Measurements from ENCODE around the gene SAMD1.

The SAMD1 gene

DNA sequence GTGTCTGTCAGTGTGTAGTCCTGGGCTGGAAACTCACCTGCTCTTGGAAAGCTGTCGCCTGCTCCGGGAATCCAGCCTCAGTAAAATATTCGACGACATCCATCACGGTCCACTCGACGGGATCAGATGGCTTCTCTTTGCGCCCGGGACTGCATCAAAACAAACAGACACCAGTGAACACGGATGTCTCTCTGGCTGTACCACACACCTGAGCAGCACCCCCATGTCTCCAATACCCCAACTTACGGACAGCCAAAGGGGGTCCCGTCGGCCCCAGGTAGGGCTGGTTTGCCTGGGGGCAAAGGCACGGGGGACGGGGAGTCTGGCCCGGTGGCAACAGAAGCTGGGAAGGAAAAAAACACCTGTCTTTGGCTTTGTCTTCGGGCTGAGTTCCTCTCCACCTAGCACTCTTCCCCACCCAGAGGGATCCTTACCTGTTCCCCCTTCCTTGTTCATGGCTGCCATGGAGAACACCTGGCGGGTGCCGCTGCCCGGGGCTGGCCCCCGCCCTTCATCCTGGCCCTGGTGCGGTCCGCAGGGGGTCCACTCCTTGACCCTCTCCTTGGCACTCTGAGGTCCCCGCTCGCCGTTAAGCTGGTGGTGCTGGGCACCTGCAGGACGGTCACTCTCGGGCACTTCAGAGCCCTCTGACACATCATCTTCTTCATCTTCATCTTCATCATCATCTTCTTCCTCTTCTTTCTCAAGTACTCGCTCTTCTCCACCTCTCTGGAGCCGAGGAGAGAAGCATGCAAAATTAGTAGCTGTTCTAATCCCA, 1.7 kb downstream of the SAMD1 start:
- no peak for DNase-seq

DNA sequence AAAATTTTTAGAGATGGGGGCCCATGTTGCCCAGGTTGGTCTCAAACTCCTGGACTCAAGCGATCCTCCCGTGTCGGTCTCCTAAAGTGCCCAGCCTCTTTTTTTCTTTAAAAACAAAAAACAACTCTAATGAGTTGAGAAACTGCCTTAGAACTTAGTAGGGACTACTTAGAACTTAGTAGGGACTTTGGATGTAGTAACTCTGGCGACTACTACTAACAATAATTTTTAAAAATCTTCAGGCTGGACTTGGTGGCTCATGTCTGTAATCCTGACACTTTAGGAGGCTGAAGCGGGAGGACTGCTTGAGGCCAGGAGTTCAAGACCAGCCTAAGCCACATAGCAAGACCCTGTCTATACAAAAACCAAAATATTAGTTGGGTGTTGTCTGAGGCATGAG, 4.5 kb downstream of the SAMD1 start:
- no peak for DNase-seq

DNA sequence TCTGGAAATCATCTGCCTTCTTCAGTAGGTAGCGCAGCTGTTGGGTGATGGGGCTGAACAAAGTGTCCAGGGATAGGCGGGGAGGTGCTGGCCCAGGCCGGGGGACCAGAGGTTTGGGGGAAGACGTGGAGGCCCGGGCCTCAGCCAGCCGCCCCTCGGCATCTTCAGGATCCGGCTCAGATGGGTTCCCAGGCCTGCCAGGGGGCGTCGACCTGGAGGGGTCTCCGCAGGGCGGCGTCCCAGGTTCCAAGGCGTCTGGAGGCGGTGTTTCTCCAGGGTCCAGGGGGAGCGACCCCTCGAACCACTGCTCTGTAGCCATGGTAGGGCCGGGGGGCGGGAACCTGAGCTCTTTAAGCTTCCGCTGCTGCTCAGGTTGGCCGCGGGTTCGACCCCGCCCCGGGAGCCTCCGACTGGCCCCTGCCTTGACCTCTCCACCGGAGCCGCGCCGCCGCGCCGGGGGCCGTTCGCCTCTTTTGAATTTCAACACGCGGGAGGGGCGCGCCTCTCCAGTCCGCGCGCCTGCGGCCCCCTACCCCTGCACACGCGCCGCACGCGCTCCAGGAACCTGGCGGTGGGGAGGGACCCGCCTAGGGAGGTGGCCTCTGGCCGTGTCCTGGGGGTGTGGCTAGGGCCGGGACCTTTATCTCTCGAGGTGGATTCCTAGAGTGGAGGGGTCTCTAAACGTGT, 5.1 kb downstream of the SAMD1 start, which contains the start of gene C19orf67:
TSS of gene C19orf67 (minus strand) at position 475 of the 687 bp plus-strand sequence. CDS start at position 319, 156 bp downstream.
- no peak for DNase-seq

DNA sequence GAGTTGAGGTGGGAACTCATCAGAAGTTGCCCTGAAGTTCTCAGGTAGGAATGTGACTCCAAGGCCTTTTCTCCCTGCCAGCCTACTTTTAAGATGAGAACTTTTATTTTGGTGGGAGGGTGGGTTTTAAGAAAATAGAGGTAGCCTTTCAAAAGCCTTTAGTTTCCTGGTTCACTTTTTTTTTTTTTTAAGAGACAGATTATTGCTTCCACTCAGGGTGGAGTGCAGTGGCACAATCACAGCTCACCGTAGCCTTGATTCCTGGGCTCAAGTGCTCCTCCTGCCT, 7.9 kb downstream of the SAMD1 start:
- no peak for DNase-seq

DNA sequence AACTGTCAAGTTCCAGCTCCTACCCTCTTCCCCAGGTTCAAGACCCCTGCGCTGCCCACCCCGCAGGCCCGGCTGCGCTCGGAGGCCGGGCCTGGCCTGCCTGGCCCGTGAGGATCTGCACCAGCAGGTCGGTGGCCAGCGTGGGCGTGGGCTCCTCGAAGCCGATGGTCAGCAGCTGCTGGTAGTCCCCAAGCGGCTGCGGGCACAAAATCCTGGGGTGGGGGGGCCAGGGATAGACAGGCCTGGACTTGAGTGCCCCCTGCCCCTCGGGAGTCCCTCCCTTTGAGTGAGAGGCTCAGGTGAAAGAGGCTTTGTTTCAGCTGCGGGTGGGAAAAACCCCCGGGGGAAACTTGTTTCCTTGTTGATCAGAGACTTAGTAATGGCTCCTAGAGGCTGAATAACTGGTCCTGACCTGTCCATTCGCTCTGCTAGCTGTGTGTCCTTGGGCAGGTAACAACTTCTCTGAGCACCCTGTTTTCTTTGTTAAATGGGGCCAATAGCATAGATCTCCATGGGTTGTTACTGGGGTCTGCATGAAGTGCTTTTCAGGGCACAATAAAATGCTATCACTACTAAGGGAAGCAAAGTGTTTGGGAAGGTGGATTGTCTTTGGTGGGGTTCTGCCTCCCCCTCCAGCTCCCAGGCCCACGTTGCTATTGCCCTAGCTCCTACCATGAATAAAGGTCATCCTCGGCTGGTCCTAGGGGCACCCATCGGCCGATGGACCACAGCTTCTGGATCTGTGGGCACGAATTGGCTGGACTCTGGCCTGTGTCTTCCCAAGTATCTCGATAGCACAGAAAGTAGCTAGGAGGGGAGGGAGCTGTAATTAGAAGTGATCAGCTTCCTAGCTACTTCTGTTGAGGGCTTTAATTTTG, 8.5 kb downstream of the SAMD1 start:
- peak; percentile 48 for DNase-seq

DNA sequence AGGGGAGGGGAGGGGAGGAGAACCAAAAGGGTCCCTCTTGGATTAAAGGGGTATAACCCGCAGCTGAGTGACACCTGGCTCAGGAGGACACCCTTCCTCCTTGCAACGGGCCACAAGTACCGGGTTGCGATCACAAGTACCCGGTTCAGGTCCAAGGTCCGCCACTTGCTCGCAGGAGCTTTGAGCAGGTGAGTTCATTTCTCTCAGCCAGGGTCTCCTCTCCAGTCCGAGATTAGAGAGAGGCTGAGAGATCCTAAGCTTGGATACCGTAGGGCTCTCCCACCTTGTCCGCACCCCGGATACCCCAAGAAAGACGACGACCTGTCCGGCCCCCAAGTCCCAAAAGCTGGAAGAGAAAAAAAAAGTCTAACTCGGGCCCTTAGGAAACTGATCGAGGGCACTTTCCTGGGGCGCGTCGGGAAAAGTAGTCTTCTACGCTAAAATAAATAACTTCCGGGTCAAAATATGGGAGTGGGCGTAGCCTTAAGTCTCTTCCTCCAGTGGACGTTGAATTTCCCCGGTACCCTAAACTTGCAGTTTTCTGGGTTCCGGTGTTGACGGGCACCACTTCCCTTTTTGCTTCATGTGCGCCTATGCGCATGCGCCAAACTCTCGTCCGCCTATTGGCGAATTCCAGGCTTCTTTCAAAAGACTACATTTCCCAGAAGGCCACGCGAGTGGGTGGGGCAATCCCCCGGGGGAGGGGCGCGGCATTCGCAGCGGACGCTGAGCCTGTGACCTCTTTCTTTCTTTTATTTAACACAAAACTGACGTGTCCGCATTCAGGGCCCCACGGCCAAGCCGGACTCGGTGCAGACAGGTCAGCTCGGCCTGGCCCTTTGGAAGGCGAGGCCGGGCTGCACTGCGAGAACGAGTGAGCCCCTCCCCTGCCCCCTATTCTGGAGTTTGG, 9.4 kb downstream of the SAMD1 start:
- DNase-seq = peak; percentile 99

DNA sequence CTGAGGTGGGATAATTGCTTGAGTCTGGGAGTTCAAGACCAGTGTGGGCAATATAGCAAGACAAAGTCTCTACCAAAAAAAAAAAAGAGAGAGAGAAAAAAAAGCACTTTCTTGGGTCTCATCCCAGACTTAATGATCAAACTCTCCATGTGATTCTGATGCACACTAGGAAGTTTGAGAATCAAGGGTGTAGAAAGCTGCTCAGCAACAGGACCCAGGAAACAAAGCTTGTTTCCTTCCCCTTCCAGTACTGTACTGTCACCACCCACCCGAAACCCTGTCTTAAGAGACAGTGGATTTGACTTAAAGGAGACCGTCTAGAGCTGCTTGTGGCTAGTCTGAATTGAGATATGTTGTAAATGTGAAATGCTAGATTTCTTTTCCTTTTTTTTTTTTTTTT, 12.1 kb downstream of the SAMD1 start:
- no peak for DNase-seq

DNA sequence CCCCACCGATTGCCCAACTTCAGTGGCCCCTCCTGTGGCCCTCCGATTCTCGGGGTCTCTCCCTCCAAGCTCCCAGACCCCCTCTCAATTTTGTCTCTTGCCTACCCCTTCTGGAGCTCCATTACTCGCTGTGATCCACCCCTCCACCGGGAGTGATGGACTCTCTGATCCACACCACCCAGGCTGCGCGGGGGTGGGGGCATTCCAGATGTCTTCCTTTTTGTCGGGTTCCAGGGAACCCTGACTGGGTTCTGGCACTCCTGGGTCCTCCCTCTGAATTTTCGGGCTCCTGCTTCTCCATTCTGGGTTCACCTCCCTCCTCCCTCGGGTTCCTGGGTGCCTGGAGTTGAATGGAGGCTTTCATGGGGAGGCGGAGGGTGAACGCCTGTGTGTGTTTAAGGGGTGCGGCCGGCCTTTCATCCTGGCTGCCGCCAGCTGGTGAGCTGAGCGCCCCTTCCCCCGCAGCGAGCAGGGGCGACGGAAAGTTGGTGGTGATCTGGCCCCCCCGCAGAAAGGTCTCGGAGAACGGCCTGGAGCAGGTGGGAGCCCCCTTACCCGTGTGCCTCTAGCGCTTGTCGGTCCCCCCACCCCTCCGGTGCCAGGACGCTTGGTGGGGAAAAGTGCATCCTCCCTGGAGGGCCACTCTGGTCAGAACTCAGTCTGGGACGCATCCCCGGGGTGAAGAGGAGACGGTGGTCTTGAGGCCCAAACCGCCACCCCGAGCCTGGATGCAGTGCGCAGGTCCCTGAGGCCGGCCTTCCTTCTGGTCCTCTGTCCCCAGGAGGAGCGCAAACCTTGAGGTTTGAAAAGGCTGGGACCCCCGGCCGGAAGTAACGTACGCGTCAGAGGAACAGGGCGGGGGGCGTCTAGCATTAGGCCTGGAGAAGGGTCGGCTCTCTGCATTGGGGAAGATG, 16.4 kb downstream of the SAMD1 start:
- peak; percentile 46 for DNase-seq

DNA sequence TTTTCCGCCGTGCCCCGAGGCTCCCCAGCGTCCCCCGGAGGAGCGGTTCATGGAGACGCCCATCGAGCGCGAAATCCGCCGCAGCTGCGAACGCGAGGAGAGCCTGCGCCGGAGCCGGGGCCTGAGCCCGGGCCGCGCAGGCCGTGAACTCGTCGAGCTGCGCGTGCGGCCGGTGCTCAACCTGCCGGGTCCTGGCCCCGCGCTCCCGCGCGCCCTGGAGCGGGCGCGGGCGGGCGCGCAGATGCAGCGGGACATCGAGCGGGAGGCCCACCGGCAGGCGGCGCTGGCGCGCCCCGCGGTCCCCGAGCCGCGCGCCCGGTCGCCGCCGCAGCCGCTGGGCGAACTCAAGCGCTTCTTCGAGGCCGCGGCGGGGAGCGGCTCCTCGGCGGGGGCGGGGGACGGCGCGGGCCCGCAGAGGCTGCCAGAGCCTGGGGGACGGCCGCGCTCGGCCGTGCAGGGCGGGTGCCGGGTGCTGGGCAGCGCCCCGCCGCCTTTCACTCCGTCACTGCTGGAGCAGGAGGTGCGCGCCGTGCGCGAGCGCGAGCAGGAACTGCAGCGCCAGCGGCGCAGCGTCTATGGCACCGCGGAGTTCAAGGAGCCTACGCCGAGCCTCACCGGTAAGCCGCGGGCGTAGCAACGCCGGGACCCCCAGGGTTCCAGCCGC, 17.2 kb downstream of the SAMD1 start:
- DNase-seq = peak; percentile 79

DNA sequence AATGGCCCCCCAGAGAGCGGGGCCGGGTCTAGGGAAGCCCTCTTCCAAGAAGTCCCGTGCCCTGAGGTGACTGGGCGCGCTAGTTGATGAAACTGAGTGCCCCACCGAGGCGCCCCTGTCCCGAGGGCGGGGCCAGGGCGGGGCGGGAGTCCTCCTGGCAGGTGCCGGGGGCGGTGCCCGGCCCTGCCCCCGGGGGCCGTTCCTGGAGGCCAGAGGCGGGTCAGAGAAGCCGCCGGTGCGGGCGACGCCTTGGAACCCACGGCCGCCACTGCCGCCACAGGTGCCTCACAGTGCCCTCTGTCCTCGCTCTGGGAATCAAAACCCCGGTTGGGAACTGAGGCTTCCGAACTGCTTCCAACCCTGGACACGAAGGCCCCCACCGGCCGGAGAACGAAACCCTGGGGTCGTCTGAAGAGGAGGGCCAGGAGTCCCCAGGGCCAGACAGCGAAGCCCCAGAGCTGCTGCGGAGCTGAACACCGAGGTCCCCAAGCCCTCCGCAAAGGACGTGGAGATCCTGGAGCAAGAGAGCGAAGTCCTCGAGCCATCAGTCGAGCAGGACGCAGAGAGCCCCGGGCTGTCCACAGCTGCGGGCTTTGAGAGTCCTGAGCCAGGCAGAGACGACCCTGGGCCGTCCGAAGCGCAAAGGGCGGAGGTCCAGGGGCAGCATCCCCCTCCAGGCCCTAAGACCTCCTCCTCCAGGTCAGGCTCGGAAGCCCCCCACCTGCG, 17.9 kb downstream of the SAMD1 start, which contains the start of gene MISP3:
TSS of gene MISP3 (plus strand) at position 252 of the 726 bp plus-strand sequence. CDS start 524 bp downstream, outside the sequence.
- DNase-seq = peak; percentile 46

DNA sequence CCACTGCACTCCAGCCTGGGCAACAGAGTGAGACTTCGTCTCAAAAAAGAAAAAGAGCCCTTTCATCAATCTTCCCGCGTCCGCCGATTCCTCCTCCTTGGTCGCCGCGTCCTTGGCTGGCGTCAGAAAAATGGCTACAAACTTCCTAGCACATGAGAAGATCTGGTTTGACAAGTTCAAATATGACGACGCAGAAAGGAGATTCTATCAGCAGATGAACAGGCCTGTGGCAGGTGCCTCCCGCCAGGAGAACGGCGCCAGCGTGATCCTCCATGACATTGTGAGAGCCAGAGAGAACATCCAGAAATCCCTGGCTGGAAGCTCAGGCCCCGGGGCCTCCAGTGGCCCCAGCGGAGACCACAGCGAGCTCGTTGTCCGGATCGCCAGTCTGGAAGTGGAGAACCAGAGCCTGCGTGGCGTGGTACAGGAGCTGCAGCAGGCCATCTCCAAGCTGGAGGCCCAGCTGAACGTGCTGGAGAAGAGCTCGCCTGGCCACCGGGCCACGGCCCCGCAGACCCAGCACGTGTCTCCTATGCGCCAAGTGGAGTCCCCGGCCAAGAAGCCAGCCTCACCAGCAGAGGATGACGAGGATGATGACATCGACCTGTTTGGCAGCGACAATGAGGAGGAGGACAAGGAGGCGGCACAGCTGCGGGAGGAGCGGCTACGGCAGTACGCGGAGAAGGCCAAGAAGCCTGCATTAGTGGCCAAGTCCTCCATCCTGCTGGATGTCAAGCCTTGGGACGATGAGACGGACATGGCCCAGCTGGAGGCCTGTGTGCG, 20.1 kb downstream of the SAMD1 start:
- no peak for DNase-seq

DNA sequence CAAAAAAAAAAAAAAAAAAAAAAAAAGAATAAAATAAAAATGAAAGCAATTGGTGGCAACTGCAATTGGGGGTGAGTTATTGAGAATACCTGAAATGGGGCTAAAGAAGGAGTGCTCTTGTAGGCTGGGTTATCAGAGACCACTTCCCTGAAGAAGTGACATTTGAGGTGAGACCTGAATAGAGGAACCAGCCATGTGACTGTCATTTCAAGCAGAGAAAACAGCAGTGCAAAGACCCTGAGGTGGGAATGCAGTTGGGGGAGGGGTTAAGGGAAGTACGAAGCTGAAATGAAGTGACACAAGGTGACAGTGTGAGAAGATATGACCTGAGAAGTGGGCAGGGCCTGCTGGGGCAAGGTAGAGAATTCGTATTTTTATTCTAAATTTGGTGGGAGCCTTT, 24.4 kb downstream of the SAMD1 start:
- DNase-seq = no peak

DNA sequence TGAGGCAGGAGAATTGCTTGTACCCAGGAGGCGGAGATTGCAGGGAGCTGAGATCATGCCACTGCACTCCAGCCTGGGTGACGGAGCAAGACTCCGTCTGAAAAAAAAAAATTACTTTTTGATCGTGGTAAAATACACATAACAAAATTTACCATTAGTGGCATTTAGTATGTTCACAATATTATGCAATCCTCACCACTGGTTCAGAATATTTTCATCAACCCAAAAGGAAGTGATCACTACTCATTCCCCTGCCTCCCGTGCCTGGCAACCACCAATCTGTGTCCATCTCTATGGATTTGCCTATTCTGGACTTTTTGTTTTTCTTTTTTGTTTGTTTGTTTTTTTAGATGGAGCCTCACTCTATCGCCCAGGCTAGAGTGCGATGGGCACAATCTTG, 27.4 kb downstream of the SAMD1 start:
- no peak for DNase-seq

DNA sequence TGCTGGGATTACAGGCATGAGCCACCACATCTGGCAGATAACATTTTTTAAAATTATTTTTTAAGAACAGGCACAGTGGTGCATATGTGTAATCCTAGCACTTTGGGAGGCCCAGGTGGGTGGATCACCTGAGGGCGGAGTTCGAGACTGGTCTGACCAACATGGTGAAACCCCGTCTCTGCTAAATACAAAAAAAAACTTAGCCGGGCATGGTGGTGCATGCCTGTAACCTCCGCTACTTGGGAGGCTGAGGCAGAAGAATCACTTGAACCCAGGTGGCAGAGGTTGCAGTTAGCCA, 28.0 kb downstream of the SAMD1 start:
- no peak for DNase-seq

DNA sequence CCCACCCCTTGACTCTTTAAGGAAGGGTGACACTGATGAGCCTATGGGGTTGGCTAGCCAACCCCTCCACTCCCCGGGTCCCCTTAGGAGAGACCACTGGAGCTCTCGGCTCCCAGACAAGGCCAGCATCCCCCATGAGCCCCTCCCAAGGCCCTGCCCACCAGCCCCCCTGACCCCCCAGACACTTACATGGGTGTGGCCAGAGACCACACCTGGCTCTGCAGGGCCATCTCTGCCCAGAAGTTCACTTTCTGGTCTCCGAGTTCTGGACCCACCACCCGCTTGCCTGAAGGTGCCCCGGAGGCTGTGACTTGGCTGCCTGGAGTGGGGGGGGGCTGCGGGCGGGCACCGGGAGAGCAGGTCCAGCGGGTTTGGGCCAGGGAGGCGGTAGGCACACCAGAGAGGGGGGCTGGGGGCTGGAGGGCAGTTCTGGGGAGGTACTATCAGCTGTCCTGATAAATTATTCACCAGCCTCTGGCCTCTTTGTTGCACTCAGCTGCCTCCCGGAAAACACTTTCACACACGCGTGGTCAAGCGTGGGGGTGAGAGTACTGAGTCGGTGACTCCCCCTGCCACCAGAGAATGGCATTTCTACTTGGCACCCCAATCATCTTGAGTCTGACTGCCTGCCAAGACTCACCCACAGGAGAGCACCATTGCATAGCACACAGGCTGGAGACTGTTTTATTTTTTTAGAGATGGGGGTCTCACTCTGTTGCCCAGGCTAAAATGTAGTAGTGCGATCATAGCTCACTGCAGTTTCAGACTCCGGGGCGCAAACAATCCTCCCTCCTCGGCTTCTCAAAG, 28.6 kb downstream of the SAMD1 start, which contains the start of gene PALM3:
TSS of gene PALM3 (minus strand) at position 326 of the 807 bp plus-strand sequence. CDS start at position 230, 96 bp downstream.
- DNase-seq = no peak

DNA sequence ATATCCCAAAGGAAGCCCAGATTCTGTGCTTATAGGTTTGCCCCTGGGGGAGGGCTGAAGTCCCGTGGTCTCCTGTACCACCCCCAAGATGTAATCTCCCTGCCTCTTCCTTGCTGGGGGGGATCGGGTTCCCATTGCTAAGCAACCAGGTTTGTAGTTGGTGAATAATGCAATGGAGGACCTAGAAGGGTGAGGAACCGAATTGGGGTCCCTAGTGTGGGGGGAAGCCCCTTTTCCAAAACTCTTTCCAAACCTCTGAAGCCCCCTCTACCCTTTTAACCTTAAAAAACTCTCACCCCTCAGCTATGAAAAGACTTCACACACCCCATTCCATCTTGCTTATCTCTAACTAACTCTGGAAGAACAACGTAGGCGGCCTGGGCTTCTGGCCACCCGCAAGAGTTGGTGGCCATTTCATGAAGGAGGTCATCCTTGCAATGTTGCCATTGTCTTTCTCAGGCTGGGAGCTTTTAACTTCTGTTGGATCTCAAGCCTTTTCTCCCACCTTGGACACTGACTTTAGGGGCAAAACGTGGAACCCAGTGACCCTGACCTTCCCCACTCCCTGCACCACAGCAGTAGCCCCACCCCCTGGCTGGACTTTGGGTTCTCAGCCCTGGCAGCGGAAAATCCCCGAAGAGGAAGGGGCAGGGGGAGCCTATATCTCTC, 29.3 kb downstream of the SAMD1 start:
- DNase-seq = no peak

DNA sequence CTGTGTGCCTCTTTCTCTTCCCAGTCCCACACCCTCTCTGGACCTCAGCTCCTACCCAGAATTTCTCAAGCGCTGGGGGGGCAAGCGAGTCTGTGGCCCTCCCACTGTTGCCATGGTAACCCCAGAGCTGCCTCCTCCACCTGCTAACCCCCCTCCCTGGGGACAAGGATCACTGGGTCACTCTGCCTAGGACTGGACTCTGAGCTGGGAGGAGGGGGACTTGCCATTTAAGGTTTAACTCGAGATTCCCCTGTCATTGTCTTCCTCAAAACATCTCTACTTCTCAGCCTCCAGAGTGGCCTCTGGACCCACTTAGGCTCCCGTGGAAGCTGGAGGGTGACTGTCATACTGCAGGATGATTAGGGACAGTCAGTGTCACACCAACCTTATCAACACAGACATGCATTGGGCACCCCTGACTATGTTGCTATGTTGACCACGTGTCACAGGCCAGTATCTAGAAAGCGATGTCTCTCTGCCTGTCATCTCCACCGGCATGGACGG, 30.8 kb downstream of the SAMD1 start:
- DNase-seq = no peak

DNA sequence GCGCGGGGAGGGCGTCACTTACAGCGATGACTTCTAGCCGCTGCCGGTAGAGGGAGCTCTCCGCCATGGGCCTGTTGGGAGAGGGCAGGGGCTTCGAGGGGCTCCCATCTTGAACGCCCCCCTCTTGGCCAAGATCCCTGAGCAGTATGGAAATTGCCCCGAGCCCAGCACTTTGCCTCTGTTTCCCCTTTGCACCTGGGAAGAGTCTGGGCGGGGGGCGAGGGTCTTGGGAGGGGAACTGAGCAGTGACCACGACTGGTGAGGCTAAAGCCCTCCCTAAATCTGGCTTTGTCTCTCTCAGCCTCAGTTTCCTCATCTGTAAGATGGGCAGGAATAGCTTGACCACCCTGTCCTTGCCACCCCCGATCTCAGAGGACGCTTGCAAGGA, 31.5 kb downstream of the SAMD1 start:
- peak; percentile 56 for DNase-seq
